BE2C (cell line): ENCODE measurements around the gene KRT38.
"Not testable (repeated sequence)": the region's sequence is repeated elsewhere in the genome, so short reads cannot be mapped to it uniquely, and the experiment has no call there.

Source experiments
- DNase-seq: peaks from one replicate; pipeline ENCODE4 v3.0.0-alpha.2; 2020
- H3K27me3 ChIP-seq: fragments of 250-450 bp; sonication (Bioruptor Pico); 2 replicates; pipeline ENCODE4 v1.5.1; 2020; ENCODE audit warnings: mild to moderate bottlenecking
- H3K36me3 ChIP-seq: fragments of 250-450 bp; sonication (Bioruptor Pico); 2 replicates; pipeline ENCODE4 v1.5.1; 2020; ENCODE audit warnings: mild to moderate bottlenecking
- H3K4me1 ChIP-seq: fragments of 250-450 bp; sonication (Bioruptor Pico); 2 replicates; pipeline ENCODE4 v1.5.1; 2020
- H3K4me3 ChIP-seq: 2 replicates; pipeline ENCODE4 v1.5.1; 2011; ENCODE audit warnings: low read depth, low read length
- H3K9me3 ChIP-seq: fragments of 250-450 bp; sonication (Bioruptor Pico); 2 replicates; pipeline ENCODE4 v1.5.1; 2020
- TF ChIP-seq, protein P1 (sequence below): IDR thresholded peaks from 2 replicates; pipeline ENCODE4 v1.5.1; 2012; ENCODE audit warnings: mild to moderate bottlenecking, low read depth, low read length

The KRT38 gene

DNA sequence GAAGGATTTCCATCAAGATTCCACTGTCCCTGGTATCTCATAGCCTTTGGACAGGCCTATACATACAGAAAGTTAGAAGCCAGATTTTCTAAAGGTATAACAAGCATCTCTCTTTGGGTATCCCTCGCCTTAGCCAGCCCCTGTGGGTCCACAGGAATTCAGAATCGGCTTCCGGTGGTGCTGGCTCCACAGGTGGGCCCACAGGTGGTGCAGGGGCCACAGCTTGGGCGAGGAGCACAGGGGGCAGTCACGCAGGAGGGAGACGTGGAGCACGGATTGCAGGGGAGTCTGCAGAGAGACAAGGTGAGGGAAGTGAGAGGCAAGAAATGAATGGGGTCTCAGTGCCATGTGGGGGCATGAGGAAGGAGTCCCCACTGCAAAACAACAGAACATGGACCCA lies 3.5 kb downstream of the KRT38 start:
- DNase-seq: no peak

DNA sequence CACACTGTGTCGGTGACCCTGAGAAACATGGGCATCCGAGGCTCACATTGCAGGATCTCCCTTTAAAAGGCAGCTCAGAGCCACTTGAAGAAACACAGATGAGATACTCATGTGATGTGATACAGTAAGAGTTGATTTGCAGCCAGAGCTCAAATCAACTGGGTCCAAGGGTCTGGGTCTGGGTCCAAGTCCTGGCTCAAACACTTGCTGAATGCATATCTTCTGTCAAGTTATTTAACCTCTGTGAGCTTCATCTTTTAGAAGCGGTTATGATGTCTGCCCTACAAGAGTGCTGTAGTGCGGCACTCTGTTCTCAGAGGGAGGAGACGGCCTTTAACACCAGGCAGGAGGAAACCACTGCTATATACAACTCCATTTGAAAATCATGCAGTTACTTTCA lies 6.4 kb downstream of the KRT38 start:
- no peak for DNase-seq

More for the DNA sequence above, 3.5 kb downstream of the KRT38 start:
- peaks cover 4% of the 10 kb centered on the region; the same call in 1 of the 2 replicates for H3K27me3 ChIP-seq
- no peaks in the 10 kb centered on the region for H3K36me3 ChIP-seq
- no peaks in the 10 kb centered on the region for H3K9me3 ChIP-seq
- no peaks in the 10 kb centered on the region for H3K4me1 ChIP-seq
- TF ChIP-seq, protein P1, sequence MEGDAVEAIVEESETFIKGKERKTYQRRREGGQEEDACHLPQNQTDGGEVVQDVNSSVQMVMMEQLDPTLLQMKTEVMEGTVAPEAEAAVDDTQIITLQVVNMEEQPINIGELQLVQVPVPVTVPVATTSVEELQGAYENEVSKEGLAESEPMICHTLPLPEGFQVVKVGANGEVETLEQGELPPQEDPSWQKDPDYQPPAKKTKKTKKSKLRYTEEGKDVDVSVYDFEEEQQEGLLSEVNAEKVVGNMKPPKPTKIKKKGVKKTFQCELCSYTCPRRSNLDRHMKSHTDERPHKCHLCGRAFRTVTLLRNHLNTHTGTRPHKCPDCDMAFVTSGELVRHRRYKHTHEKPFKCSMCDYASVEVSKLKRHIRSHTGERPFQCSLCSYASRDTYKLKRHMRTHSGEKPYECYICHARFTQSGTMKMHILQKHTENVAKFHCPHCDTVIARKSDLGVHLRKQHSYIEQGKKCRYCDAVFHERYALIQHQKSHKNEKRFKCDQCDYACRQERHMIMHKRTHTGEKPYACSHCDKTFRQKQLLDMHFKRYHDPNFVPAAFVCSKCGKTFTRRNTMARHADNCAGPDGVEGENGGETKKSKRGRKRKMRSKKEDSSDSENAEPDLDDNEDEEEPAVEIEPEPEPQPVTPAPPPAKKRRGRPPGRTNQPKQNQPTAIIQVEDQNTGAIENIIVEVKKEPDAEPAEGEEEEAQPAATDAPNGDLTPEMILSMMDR: no peak
- no peak overlapping the region for H3K4me3 ChIP-seq

DNA sequence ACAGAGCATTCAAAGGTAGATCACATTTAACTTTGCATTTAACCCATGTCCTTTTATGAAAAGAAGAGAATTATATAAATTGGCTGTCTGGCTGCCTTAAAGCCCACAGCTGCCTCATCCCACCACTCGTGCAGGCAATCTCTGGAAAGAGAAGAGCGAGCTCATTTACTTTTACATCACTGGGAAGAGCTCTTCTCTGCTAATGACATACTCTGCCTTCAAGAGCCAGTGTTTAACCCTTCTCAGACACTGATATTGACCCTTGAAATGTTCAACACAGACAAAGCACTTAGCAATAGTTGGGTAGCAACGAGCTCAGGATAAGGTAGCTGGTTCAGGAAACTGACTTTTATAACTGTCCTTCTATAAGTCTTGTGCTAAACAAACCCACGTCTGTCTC lies 6.8 kb downstream of the KRT38 start:
- DNase-seq: no peak
- no peaks in the 10 kb centered on the region for H3K36me3 ChIP-seq
- H3K9me3 ChIP-seq: no peaks in the 10 kb centered on the region
- no peaks in the 10 kb centered on the region; the same call in 1 of the 2 replicates for H3K27me3 ChIP-seq
- H3K4me3 ChIP-seq: no peak overlapping the region
- H3K4me1 ChIP-seq: no peaks in the 10 kb centered on the region
- TF ChIP-seq, protein P1: no peak

More for the DNA sequence above, 6.4 kb downstream of the KRT38 start:
- H3K4me3 ChIP-seq: no peak overlapping the region
- no peaks in the 10 kb centered on the region for H3K36me3 ChIP-seq
- no peaks in the 10 kb centered on the region; the same call in 1 of the 2 replicates for H3K27me3 ChIP-seq
- TF ChIP-seq, protein P1: no peak
- no peaks in the 10 kb centered on the region for H3K9me3 ChIP-seq
- no peaks in the 10 kb centered on the region for H3K4me1 ChIP-seq

DNA sequence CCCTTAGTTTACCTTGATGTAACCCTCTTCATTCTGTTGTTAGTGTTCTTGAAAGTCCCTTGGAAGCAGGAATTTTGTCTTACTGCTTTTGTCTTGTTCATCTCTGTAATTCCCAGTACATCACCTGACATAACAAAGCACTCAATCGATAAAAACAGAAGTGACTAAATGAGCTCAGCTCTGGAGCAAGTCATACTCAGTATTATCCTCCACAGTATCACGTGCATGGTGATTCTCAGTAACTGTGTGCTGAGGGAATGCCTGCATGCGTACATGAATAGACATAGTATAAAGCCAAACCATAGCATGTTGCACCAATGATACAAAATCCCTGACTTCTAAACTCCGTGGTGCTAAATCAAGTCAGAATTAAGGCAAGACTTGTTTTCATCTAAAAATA lies 7.2 kb downstream of the KRT38 start:
- no peaks in the 10 kb centered on the region; the same call in 1 of the 2 replicates for H3K27me3 ChIP-seq
- H3K9me3 ChIP-seq: no peaks in the 10 kb centered on the region
- no peak overlapping the region for H3K4me3 ChIP-seq
- DNase-seq: no peak
- TF ChIP-seq, protein P1: no peak
- no peaks in the 10 kb centered on the region for H3K4me1 ChIP-seq
- no peaks in the 10 kb centered on the region for H3K36me3 ChIP-seq

DNA sequence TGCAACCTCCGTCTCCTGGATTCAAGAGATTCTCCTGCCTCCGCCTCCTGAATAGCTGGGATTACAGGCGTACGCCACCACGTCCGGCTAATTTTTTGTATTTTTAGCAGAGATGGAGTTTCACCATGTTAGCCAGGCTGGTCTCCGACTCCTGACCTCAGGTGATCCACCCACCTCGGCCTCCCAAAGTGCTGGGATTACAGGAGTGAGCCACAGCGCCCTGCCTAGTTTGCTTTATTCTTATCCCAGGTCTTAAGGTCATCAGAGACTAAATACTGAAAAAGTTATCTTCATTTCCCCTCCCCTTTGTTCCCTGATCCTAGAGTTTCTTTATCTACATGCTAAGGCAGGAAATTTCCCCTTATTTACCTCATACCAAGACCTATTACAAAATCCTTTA lies 10.4 kb downstream of the KRT38 start:
- H3K4me1 ChIP-seq, H3K36me3 ChIP-seq, DNase-seq, H3K27me3 ChIP-seq, H3K9me3 ChIP-seq, H3K4me3 ChIP-seq: not testable (repeated sequence)

DNA sequence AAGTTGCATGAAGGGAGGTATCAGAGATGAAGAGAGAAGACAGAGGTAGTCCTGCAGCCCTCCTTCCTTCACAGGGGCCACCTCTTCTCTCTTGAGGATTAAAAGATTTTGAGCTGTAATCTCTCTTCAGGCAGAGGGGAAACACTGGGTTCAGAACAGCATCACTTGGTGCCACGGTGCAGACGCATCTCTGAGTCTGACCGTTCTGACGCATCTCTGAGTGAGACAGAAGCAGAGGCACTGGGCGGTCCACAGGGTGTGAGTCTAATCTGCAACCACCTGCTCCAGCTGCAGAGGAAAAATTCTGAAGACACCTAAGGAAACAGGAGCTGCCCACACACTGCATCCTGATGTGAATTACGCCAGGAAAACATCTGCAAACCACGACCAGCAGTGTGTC lies 11.1 kb downstream of the KRT38 start:
- Histone ChIP-seq H3K4me1 (no peaks in the 10 kb centered on the region), H3K9me3 (no peaks in the 10 kb centered on the region), H3K27me3 (no peaks in the 10 kb centered on the region; the same call in 1 of the 2 replicates), H3K4me3 (no peak overlapping the region), H3K36me3 (no peaks in the 10 kb centered on the region)
- DNase-seq: no peak
- TF ChIP-seq, protein P1: no peak
